HCT116 (cell line): Measurements from ENCODE around the gene PRXL2A. TPM values are rescaled to one million over a fixed set of nuclear protein-coding genes. Genes with fewer than 3 reads are reported as not detected.

Experiments
- ATAC-seq: fragments of 200-7000 bp; cut with Tn5 transposase; 2 replicates; pipeline ENCODE4 v1.9.1; 2020; ENCODE audit warnings: mild to moderate bottlenecking, moderate library complexity
- BruUV-seq: library from RNA; stranded (reverse); fragments of 400-500 nt; replicated peaks from 2 replicates; lab custom pipeline; 2021; lab: Mats Ljungman, UMichigan
- CTCF ChIA-PET: fragments of 300-600 bp; sonication (Branson Sonifier 250); formaldehyde crosslinking; loops from one replicate; lab custom pipeline; 2021; ENCODE audit warnings: antibody characterized with exemption; lab: Charles Lee
- POLR2A ChIA-PET: fragments of 300-600, 350-600 bp; sonication (Branson Sonifier 250); formaldehyde crosslinking; loops from one replicate; lab custom pipeline; 2021; ENCODE audit warnings: antibody characterized with exemption; lab: Charles Lee
- RAD21 ChIA-PET, 2 experiments: fragments of 300-600 bp; sonication (Branson Sonifier 250); formaldehyde crosslinking; loops; one replicate each; lab custom pipeline; 2023; ENCODE audit warnings: low total read pairs in 2 of 2; ENCODE audit not compliant: uncharacterized antibody in 2 of 2, unreplicated experiment in 2 of 2, low non-redundant PET in 1 of 2; lab: Charles Lee
- DNase-seq: peaks from one replicate; pipeline ENCODE4 v3.0.0-alpha.2; 2010; ENCODE audit warnings: low read depth, low spot score
- H2AFZ ChIP-seq: fragments of 200-600 bp; shearing (Covaris generic), sonication (generic); 2 replicates; pipeline ENCODE4 v1.6.1; 2017; ENCODE audit warnings: low read depth, mixed run types, mixed read lengths, antibody characterized with exemption, low read length; ENCODE audit not compliant: poor library complexity, severe bottlenecking
- H3K27ac ChIP-seq: 2 replicates; pipeline ENCODE4 v1.5.1; 2012; ENCODE audit warnings: low read depth, low read length
- H3K27me3 ChIP-seq: fragments of 200-600 bp; sonication (generic); 2 replicates; pipeline ENCODE4 v1.6.1; 2016; ENCODE audit warnings: mixed run types, low read length, mixed read lengths; ENCODE audit not compliant: insufficient read depth
- H3K36me3 ChIP-seq, 2 experiments: fragments of 200-500 bp in 1 of 2; fragments of 200-600 bp in 1 of 2; sonication (Bioruptor generic) in 1 of 2; sonication (generic) in 1 of 2; 2 replicates each; pipeline versions ENCODE4 v1.5.1 to v1.6.1; 2014 to 2016; ENCODE audit warnings: low read length in 2 of 2, inconsistent platforms in 1 of 2, mixed read lengths in 1 of 2, mixed run types in 1 of 2; ENCODE audit not compliant: insufficient read depth in 2 of 2, control insufficient read depth in 1 of 2
- H3K4me1 ChIP-seq, 2 experiments: fragments of 200-600 bp in 1 of 2; sonication (generic) in 1 of 2; 2 replicates each; pipeline versions ENCODE4 v1.5.1 to v1.6.1; 2012 to 2017; ENCODE audit warnings: low read length in 2 of 2, inconsistent platforms in 1 of 2, mild to moderate bottlenecking in 1 of 2, mixed read lengths in 1 of 2, mixed run types in 1 of 2, moderate library complexity in 1 of 2; ENCODE audit not compliant: insufficient read depth in 2 of 2, control insufficient read depth in 1 of 2
- H3K4me2 ChIP-seq: fragments of 200-600 bp; sonication (generic); 2 replicates; pipeline ENCODE4 v1.6.1; 2017; ENCODE audit warnings: mixed run types, low read length, mixed read lengths
- H3K4me3 ChIP-seq, 2 experiments: fragments of 200-600 bp in 1 of 2; sonication (generic) in 1 of 2; replicated peaks in 1 of 2; 2 replicates each; pipeline ENCODE4 v1.5.1; 2011 to 2016; ENCODE audit warnings: low read length in 2 of 2, control low read depth in 1 of 2, low read depth in 1 of 2, mild to moderate bottlenecking in 1 of 2, mixed read lengths in 1 of 2, mixed run types in 1 of 2
- H3K79me2 ChIP-seq: fragments of 200-600 bp; sonication (generic); 2 replicates; pipeline ENCODE4 v1.6.1; 2017; ENCODE audit warnings: mild to moderate bottlenecking, mixed run types, low read length, moderate library complexity, mixed read lengths; ENCODE audit not compliant: insufficient read depth
- H3K9ac ChIP-seq: fragments of 200-600 bp; sonication (generic); 2 replicates; pipeline ENCODE4 v1.6.1; 2016; ENCODE audit warnings: low read length, mixed read lengths
- H3K9me2 ChIP-seq: fragments of 200-600 bp; sonication (generic), shearing (Covaris generic); 2 replicates; pipeline ENCODE4 v1.6.1; 2017; ENCODE audit warnings: mixed run types, mild to moderate bottlenecking, moderate library complexity; ENCODE audit not compliant: insufficient read depth
- H3K9me3 ChIP-seq, 2 experiments: fragments of 200-500 bp in 1 of 2; fragments of 200-600 bp in 1 of 2; sonication (Bioruptor generic) in 1 of 2; sonication (generic) in 1 of 2; 2 replicates each; pipeline ENCODE4 v1.6.1; 2014 to 2017; ENCODE audit warnings: low read length in 2 of 2, mixed read lengths in 2 of 2, inconsistent platforms in 1 of 2, low read depth in 1 of 2, mild to moderate bottlenecking in 1 of 2, mixed run types in 1 of 2, moderate library complexity in 1 of 2; ENCODE audit not compliant: control insufficient read depth in 1 of 2, insufficient read depth in 1 of 2
- H4K20me1 ChIP-seq: fragments of 200-600 bp; sonication (generic), shearing (Covaris generic); 2 replicates; pipeline ENCODE4 v1.6.1; 2017; ENCODE audit warnings: mixed run types, mild to moderate bottlenecking, moderate library complexity; ENCODE audit not compliant: insufficient read depth
- EZH2 ChIP-seq: fragments of 200-600 bp; sonication (generic); IDR thresholded peaks from 2 replicates; pipeline ENCODE4 v1.6.1; 2017; ENCODE audit warnings: antibody characterized with exemption, mixed run types
- EZH2phosphoT487 ChIP-seq: fragments of 200-600 bp; IDR thresholded peaks from 2 replicates; pipeline ENCODE4 v1.6.1; 2018; ENCODE audit warnings: antibody characterized with exemption, borderline replicate concordance
- JUND ChIP-seq: IDR thresholded peaks from 2 replicates; pipeline ENCODE4 v1.6.1; 2012
- SRF ChIP-seq: IDR thresholded peaks from 2 replicates; pipeline ENCODE4 v1.6.1; 2012; ENCODE audit warnings: low read depth
- ZNF274 ChIP-seq: fragments of 200-500 bp; sonication (Bioruptor generic); IDR thresholded peaks from 2 replicates; pipeline ENCODE4 v1.6.1; 2014; ENCODE audit warnings: mild to moderate bottlenecking, low read depth, low read length, inconsistent platforms
- intact Hi-C: fragments of 100-400 bp; cut with micrococcal nuclease; formaldehyde crosslinking; loops from 2 replicates; pipeline ENCODE4 v1.10.0; 2022
- total RNA-seq: library from RNA; stranded (reverse); gene quantifications from one replicate; pipeline ENCODE4 v1.2.1, GENCODE V29; 2021; ENCODE audit not compliant: unreplicated experiment
- TF ChIP-seq, protein P1 (sequence below): IDR thresholded peaks from 2 replicates; pipeline ENCODE4 v1.6.1; 2011; ENCODE audit warnings: mild to moderate bottlenecking, low read length, moderate library complexity; ENCODE audit not compliant: insufficient replicate concordance; ENCODE audit errors: extremely low read depth
- TF ChIP-seq, protein P2 (sequence below), 3 experiments: fragments of 200-600 bp in 1 of 3; sonication (generic) in 1 of 3; IDR thresholded peaks in 2 of 3; conservative IDR thresholded peaks in 1 of 3; 2 replicates each; pipeline ENCODE4 v1.5.1; 2012 to 2017; ENCODE audit warnings: low read depth in 2 of 3, low read length in 2 of 3, antibody characterized with exemption in 1 of 3, borderline replicate concordance in 1 of 3, control low read depth in 1 of 3, mild to moderate bottlenecking in 1 of 3, mixed read lengths in 1 of 3, mixed run types in 1 of 3, moderate library complexity in 1 of 3; ENCODE audit not compliant: insufficient read depth in 1 of 3
- TF ChIP-seq, protein P3 (sequence below): IDR thresholded peaks from 2 replicates; pipeline ENCODE4 v1.6.1; 2012
- TF ChIP-seq, protein P4 (sequence below): IDR thresholded peaks from 2 replicates; pipeline ENCODE4 v1.6.1; 2012; ENCODE audit warnings: low read depth

The PRXL2A gene
- total RNA-seq, 1 experiment from 2014 or later: 4.9 TPM

GRCh38 chr10:80379701-80380100 lies 28.6 kb upstream of the PRXL2A start:
- H3K9ac ChIP-seq: no peak overlapping the region
- H4K20me1 ChIP-seq: no peaks in the 10 kb centered on the region
- ATAC-seq (no peak), DNase-seq (no peak)
- no peak overlapping the region for H2AFZ ChIP-seq
- no TSS peak for BruUV-seq
- H3K79me2 ChIP-seq: no peaks in the 10 kb centered on the region
- no peak overlapping the region for H3K27ac ChIP-seq
- RAD21 ChIA-PET: no interaction called here
- TF ChIP-seq, protein P1, sequence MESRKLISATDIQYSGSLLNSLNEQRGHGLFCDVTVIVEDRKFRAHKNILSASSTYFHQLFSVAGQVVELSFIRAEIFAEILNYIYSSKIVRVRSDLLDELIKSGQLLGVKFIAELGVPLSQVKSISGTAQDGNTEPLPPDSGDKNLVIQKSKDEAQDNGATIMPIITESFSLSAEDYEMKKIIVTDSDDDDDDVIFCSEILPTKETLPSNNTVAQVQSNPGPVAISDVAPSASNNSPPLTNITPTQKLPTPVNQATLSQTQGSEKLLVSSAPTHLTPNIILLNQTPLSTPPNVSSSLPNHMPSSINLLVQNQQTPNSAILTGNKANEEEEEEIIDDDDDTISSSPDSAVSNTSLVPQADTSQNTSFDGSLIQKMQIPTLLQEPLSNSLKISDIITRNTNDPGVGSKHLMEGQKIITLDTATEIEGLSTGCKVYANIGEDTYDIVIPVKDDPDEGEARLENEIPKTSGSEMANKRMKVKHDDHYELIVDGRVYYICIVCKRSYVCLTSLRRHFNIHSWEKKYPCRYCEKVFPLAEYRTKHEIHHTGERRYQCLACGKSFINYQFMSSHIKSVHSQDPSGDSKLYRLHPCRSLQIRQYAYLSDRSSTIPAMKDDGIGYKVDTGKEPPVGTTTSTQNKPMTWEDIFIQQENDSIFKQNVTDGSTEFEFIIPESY: no peak
- no peak for TF ChIP-seq SRF
- TF ChIP-seq, protein P2, sequence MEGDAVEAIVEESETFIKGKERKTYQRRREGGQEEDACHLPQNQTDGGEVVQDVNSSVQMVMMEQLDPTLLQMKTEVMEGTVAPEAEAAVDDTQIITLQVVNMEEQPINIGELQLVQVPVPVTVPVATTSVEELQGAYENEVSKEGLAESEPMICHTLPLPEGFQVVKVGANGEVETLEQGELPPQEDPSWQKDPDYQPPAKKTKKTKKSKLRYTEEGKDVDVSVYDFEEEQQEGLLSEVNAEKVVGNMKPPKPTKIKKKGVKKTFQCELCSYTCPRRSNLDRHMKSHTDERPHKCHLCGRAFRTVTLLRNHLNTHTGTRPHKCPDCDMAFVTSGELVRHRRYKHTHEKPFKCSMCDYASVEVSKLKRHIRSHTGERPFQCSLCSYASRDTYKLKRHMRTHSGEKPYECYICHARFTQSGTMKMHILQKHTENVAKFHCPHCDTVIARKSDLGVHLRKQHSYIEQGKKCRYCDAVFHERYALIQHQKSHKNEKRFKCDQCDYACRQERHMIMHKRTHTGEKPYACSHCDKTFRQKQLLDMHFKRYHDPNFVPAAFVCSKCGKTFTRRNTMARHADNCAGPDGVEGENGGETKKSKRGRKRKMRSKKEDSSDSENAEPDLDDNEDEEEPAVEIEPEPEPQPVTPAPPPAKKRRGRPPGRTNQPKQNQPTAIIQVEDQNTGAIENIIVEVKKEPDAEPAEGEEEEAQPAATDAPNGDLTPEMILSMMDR (IDR thresholded peaks at IDR 0.05 in 2 of 3, conservative IDR thresholded peaks at IDR 0.05 in 1 of 3; ENCODE audit: borderline replicate concordance in 1 of 3, insufficient read depth in 1 of 3, low read depth in 2 of 3, low read length in 2 of 3): no peak
- H3K9me3 ChIP-seq: no peaks in the 10 kb centered on the region
- H3K4me2 ChIP-seq: no peak overlapping the region
- intact Hi-C loops: loop anchor here (5.0 to 10.0 kb wide), 3 partner anchors 215 to 318 kb away; no protein-coding TSS in a partner anchor
- peaks cover 0 to 13% of the 10 kb centered on the region in 2 experiments; a peak in 3 of 4 replicates for H3K4me1 ChIP-seq
- H3K4me3 ChIP-seq: no peak overlapping the region
- POLR2A ChIA-PET: no interaction called here
- CTCF ChIA-PET: no interaction called here
- H3K9me2 ChIP-seq: no peaks in the 10 kb centered on the region
- H3K27me3 ChIP-seq: no peaks in the 10 kb centered on the region
- no peaks in the 10 kb centered on the region for H3K36me3 ChIP-seq

DNA sequence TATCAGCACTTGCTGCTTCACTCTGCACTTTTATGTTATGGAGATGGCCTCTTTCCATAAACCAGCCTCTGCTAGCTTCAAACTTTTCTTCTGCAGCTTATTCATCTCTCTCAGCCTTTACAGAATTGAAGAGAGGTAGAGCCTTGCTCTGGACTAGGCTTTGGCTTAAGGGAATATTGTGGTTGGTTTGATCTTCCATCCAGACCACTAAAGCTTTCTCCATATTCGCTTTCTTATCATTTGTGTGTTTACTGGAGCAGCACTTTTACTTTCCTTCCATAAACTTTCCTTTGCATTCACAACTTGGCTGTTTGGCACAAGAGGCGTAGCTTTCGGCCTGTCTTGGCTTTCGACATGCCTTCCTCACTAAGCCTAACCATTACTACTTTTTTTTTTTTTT lies 28.2 kb upstream of the PRXL2A start:
- Histone ChIP-seq H3K9ac (no peak overlapping the region), H3K9me2 (no peaks in the 10 kb centered on the region), H3K4me3 (no peak overlapping the region), H3K79me2 (no peaks in the 10 kb centered on the region), H2AFZ (no peak overlapping the region), H3K27ac (no peak overlapping the region), H3K4me1 (peaks cover 0 to 13% of the 10 kb centered on the region in 2 experiments; a peak in 3 of 4 replicates), H4K20me1 (no peaks in the 10 kb centered on the region), H3K4me2 (no peak overlapping the region), H3K36me3 (no peaks in the 10 kb centered on the region), H3K27me3 (no peaks in the 10 kb centered on the region), H3K9me3 (no peaks in the 10 kb centered on the region)
- DNase-seq (no peak), ATAC-seq (no peak)
- ChIA-PET CTCF (no interaction called here), POLR2A (no interaction called here), RAD21 (no interaction called here)
- intact Hi-C loops: loop anchor here (5.0 to 10.0 kb wide), 3 partner anchors 215 to 317 kb away; no protein-coding TSS in a partner anchor
- no TSS peak for BruUV-seq
- TF ChIP-seq EZH2 (no peak), JUND (no peak), ZNF274 (no peak), EZH2phosphoT487 (no peak)
- TF ChIP-seq, protein P3, sequence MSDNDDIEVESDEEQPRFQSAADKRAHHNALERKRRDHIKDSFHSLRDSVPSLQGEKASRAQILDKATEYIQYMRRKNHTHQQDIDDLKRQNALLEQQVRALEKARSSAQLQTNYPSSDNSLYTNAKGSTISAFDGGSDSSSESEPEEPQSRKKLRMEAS: no peak
- TF ChIP-seq, protein P4, sequence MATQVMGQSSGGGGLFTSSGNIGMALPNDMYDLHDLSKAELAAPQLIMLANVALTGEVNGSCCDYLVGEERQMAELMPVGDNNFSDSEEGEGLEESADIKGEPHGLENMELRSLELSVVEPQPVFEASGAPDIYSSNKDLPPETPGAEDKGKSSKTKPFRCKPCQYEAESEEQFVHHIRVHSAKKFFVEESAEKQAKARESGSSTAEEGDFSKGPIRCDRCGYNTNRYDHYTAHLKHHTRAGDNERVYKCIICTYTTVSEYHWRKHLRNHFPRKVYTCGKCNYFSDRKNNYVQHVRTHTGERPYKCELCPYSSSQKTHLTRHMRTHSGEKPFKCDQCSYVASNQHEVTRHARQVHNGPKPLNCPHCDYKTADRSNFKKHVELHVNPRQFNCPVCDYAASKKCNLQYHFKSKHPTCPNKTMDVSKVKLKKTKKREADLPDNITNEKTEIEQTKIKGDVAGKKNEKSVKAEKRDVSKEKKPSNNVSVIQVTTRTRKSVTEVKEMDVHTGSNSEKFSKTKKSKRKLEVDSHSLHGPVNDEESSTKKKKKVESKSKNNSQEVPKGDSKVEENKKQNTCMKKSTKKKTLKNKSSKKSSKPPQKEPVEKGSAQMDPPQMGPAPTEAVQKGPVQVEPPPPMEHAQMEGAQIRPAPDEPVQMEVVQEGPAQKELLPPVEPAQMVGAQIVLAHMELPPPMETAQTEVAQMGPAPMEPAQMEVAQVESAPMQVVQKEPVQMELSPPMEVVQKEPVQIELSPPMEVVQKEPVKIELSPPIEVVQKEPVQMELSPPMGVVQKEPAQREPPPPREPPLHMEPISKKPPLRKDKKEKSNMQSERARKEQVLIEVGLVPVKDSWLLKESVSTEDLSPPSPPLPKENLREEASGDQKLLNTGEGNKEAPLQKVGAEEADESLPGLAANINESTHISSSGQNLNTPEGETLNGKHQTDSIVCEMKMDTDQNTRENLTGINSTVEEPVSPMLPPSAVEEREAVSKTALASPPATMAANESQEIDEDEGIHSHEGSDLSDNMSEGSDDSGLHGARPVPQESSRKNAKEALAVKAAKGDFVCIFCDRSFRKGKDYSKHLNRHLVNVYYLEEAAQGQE: no peak
